ENCODE measurements around the gene ULBP2.
A peak's percentile ranks its signal among the peaks of the same experiment; 100 is the strongest.
"Not testable (repeated sequence)": the region's sequence is repeated elsewhere in the genome, so short reads cannot be mapped to it uniquely, and the experiment has no call there.

The ULBP2 gene

DNA sequence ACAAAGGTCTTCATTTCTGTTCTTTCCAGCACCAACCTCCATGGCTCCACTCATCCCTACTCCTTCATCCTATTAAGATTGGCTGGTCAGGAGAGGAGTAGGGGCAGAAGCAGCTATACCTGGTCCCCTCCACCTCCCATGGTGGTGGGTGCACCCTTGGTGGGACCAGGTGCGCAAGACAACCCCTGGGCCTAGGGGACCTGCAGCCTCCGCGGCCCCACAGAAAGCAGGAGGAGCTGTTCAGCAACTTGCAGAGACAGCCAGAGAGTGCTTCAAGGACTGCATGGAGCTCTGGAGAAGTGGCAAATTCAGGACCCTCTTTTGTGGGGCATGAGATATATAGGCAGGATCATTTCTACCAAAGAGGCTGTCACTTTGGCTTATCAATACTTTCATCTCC, 9.8 kb downstream of the ULBP2 start:
- no peak for DNase-seq

GRCh38 chr6:149953390-149953789, 11.6 kb downstream of the ULBP2 start:
- not testable (repeated sequence) for DNase-seq

DNA sequence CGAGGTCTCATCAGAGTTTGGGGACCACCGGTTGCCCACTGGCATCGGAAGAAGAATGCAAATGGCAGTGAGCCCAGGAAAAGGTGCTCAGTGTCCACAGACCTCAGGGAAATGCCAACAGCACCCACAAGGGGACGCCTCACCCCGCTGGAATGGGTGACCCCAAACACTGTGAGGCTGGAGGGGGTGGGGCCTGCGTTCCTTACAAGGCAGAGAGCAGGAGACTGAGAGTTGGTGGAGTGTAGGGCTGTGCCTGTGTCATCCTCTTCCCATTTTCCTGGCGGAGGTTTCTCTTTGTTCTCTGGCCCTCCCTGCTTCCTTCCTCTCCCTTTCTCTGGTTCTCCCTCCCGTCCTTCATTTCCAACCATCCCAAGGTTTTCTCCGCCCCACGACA, 12.1 kb downstream of the ULBP2 start:
- DNase-seq: not testable (repeated sequence)

DNA sequence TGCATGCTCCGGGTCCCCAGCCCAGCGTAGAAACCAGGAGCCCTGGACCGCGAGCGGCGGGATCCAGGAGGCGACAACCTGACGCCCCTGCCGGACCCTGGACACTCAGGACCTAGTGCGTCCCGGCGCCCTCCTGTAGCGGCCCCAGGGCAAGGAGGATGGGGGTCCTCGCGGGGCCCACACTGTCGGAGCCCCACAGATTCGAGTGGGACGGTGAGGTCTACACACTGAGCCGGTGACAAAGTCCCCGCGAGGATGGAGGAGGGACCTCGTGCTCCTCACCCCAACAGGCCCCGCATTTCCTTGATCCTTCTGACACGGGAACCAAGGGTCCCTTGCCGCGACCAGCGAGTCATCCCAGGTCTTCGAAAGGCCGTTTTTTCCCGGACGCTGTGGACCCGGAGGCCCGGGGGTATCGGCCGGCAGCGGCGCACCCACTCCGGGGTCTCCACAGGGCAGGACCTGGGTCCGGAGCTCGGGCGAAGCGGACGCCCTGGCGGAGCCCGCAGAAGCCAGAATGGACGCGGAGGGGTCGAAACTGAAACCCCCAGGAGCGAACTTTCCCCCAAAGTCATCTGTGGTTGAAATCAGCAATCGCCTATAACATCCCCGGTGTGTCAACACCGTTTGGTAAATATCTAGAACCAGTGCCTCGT, 12.6 kb downstream of the ULBP2 start:
- DNase-seq: not testable (repeated sequence)

- not testable (repeated sequence) for DNase-seq
These were observed 13.3 kb downstream of the ULBP2 start for GRCh38 chr6:149954984-149955653.

- DNase-seq: not testable (repeated sequence)
These were observed 14.0 kb downstream of the ULBP2 start for GRCh38 chr6:149955654-149956317.

DNA sequence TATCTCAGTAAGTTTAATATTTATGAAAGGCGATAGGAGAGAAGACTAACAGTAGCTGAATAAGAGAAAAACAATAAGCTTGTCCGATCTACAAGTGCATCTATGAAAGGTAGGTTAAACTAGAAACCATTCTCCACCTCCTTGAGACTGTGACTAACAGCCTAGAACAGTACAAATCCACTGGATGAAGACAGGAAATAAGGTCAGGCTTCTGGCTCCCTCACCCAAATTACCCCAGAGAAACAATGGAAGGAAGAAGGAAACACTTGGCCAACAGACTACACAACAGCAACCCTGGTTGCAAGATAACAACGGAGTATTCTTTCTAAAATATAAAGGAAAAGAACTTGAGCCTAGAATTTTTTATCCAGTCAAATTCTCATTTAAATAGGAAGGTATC, 16.3 kb downstream of the ULBP2 start:
- DNase-seq: not testable (repeated sequence)

DNA sequence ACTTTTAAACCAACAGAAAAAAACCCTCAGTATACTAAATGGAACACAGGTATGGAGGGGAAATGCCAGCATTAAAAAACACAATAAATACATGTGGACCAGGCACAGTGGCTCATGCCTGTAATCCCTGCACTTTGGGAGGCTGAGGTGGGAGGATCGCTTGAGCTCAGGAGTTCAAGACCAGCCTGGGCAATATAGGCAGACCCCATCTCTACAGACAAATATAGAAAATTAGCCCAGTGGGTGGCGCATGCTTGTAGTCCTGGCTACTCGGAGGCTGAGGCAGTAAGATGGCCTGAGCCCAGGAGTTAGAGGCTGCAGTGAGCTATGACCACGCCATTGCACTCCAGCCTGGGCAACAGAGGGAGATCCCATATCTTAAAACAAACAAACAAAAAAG, 18.0 kb downstream of the ULBP2 start:
- not testable (repeated sequence) for DNase-seq

- DNase-seq: no peak
These were observed 18.7 kb downstream of the ULBP2 start for GRCh38 chr6:149960488-149960887.

- DNase-seq: peak in 1 of 3 experiments; percentile 13
These were observed 20.1 kb downstream of the ULBP2 start for GRCh38 chr6:149961728-149962425.

DNA sequence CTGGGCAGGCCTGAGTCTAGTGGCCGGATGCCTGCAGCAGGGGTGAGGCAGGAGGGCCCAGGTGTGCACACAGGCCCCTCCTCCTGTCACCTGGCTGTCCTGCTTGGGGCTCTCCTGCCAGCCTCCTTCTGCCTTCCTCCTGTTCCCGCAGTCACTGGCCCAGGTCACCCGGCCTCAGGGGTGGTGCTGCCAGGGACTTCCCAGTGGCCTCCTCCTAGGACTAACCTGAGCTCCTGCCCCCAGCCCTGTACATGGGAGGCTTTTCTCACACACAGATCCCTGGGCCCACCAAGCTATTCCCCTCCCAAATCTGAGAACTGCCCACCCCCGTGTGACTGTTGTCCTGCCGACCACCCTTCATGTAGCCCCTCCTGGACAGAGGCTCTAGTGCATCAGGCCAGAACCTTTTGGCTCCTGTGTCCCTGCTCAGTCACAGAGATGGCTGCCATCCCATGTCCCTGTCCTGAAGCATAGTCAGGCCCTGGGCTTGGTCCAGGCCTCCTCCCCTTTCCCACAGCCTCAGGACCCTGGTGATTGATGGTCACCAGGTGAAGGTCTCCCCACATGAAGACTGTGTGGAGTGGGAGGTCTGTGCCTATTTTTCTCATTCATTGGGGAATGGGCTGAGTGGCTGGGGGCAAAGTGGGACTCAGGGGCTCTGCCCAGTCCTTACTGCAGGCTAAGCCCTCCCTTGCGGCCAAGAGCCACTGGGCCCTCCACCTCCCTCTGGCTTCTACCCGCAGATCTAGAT, 20.8 kb downstream of the ULBP2 start:
- no peak for DNase-seq

DNA sequence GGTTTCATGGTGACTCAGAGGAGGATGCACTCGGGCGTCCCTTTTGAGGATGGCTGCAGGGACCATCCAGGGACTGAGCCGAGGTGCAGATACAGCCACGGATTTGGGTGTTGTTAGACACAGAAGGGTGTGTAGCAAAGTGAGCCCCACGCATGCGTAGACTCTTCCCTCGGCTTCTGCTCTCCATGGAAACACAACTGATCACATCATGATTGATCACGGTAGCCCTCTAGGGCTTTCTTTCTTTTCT, 21.3 kb downstream of the ULBP2 start:
- DNase-seq: peak; percentile 41 to 93 (median 79)

- peak; percentile 77 to 93 (median 90) for DNase-seq
These were observed 21.9 kb downstream of the ULBP2 start, which contains the start of gene ULBP1 for GRCh38 chr6:149963462-149964307. ULBP1 (plus strand) TSS chr6:149963943; CDS start chr6:149964050, 107 bp downstream.

- DNase-seq: peak; percentile 22 to 43 (median 42)
These were observed 22.7 kb downstream of the ULBP2 start for GRCh38 chr6:149964308-149965193.

GRCh38 chr6:149965194-149966020, 23.6 kb downstream of the ULBP2 start:
- peak in 1 of 3 experiments; percentile 21 for DNase-seq

DNA sequence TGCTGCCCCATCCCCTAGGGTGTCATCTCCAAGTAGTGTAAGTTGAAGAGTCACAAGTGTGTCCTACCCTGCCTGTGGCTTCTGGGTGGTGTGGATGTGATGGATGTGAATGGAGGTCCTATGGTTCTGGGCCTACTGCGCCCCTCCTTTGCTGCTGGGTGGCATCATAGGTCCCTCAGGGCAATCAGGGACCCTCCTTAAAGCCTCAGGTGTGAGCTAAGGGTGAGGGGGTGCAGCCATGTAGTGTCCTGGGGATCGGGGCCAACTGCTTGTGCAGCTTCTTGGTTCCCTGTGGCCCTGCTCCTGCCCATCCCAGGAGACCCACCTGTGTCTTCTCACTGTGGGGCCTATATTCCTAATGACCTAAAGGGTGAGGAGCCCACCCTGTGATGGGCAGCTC, 24.5 kb downstream of the ULBP2 start:
- DNase-seq: not testable (repeated sequence)

- DNase-seq: no peak
These were observed 25.8 kb downstream of the ULBP2 start for GRCh38 chr6:149967591-149967990.

DNA sequence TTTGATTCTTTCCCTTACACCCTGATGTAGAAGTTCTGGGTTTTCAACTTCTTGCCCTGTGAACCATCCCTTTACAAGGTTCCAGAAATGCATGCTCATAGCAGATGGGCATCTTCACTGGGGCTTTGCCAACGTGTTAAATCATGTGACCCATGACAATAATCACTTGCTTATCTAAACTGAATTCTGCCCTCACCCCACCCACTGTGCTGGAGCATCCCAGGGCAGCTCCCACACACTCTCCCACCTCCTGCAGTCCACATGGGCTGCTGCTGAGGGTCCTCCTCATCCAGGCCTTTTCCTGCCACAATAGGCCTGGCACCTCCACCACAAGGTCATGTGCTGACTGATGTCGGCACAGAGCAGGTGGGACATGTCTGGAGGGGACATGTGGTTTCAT, 26.2 kb downstream of the ULBP2 start:
- DNase-seq: not testable (repeated sequence)

DNA sequence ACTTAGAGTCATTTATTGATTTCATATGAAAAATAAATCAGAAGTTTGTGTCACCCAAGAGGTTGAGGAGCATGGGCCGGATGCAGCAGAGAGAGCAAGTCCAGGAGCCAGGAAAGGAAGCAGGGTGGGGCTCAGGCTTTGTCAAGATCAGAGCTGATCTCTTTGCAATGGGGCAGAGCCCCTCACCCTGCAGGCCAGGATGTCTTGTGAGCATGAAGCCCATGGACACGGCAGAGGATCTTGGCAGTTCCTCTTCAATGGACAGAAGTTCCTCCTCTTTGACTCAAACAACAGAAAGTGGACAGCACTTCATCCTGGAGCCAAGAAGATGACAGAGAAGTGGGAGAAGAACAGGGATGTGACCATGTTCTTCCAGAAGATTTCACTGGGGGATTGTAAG, 27.1 kb downstream of the ULBP2 start:
- DNase-seq: not testable (repeated sequence)

DNA sequence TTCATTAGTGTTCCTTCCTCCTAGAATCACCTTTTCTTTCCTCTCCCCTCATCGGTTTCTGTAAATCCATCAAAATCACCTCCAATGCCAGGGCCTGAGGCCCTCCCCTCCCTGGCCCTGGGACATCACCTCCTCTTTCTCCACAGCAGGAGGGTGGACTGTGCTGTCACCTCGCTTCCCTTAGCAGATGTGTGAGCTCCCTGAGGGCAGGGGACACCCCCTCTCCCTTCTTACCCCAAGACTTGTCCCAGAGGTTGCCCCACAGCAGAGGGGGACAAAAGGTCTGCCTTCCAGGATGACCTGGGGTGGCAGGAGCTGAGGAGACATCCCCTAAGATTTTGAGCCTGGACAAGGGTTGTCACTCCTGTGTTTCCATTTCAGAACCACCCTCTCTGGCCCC, 27.8 kb downstream of the ULBP2 start:
- DNase-seq: no peak

All from NCI-H1417 (cell line).